ENCODE results near the gene PPARA.

PPARA gene

DNA sequence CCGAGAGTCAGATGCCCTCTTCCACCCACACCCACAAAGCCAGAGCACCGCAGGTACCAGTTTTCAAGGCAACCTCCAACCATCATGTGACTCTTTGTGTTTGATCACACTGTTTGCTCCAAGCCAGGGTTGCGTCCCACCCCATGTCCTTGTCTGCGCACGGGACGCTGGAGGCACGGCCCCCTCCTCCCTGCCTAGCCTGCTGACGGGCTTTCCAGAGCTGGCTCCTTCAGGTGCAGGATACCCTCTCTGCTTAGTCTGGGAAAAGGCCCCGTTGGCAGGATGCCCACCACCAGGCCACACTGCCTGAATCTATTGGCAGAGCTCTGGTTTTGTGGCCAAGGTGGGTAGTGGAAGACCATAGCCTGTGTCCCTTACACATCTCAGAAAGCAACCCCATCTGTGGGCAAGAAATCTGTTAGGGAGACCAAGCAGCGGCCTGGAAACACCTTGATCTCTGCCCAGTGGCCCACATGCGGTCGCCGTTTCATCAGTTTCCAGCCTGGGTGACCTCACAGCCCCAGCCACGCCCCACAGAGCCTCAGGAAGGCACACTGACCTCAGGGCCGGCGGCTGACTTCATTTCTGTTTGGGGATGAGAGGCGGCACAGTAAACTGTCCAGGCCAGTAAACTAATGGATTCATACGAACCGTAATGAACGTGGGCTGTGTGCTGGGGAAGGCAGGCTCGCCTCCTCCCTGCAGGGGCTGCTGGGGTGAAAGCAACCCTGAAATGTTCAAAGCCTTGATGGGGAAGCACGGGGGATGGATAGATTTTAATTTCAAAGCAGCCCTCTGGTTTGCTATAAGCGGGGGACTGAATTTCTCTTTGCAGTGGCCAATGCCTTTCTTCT, 73.9 kb downstream of the PPARA start:
- DNase-seq, result no peak

DNA sequence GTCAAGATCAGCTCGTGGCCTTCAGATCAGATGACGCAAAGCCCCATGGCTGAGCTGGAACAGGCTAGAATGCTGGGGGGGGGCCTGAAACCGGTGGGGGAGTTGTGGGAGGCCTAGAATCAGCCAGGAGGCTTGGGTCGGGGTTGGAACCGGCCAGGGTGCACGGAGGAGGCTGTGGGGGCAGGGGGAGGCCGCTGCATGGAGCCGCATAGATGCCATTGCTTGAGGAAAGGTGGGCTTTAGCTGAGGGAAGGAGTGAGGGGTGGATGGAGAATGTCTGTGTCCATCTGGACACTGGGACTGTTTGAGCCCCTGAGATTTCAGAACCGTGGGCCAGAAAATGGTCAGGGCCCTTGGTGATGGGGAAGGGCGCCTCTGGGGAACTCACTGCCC, 74.6 kb downstream of the PPARA start:
- DNase-seq, result no peak

GRCh38 chr22:46225631-46226030, 75.3 kb downstream of the PPARA start:
- DNase-seq, result no peak

DNA sequence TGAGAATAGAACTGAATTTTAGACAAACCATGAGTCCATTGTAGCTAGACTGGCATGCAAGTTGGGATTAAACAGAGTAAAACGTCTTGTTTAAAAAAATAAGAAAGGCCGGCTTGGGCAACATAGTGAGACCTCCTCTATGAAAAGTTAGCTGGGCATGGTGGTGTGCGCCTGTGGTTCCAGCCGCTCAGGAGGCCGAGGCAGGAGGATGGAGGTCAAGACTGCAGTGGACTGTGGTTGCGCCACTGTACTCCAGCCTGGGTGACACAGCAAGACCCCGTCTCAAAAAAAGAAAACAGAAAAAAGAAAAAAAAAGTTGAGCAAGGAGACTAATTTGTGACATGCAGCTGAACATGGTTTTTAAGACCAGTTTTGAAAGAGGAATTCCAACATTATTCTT, 76.3 kb downstream of the PPARA start:
- no peak for DNase-seq

DNA sequence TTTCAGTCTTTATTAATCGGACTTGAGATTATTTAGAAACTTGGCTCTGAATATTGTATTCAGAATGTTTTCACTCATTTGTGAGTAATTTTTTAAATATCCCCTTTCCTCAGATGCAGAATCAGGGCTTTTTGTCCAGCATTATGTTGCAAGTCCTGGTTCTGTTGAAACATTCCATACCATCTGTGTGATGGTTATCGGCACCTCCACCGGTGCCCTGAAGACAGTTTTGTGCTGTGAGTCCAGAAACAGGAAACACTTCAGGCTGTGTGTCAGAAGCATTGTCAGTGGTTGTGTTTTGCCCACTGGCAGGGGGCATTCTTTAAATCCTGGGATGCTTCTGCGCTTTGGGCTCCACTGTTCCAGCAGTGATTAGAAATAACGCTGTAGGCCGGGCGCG, 79.4 kb downstream of the PPARA start:
- DNase-seq, result no peak

- DNase-seq, result no peak
Measured at GRCh38 chr22:46230262-46230901, 80.1 kb downstream of the PPARA start.

- no peak for DNase-seq
Measured at GRCh38 chr22:46233231-46233630, 82.9 kb downstream of the PPARA start.

GRCh38 chr22:46234969-46235368, 84.6 kb downstream of the PPARA start:
- DNase-seq, result no peak

- no peak for DNase-seq
Measured at GRCh38 chr22:46237453-46238124, 87.3 kb downstream of the PPARA start.

GRCh38 chr22:46238541-46238940, 88.2 kb downstream of the PPARA start:
- no peak for DNase-seq

DNA sequence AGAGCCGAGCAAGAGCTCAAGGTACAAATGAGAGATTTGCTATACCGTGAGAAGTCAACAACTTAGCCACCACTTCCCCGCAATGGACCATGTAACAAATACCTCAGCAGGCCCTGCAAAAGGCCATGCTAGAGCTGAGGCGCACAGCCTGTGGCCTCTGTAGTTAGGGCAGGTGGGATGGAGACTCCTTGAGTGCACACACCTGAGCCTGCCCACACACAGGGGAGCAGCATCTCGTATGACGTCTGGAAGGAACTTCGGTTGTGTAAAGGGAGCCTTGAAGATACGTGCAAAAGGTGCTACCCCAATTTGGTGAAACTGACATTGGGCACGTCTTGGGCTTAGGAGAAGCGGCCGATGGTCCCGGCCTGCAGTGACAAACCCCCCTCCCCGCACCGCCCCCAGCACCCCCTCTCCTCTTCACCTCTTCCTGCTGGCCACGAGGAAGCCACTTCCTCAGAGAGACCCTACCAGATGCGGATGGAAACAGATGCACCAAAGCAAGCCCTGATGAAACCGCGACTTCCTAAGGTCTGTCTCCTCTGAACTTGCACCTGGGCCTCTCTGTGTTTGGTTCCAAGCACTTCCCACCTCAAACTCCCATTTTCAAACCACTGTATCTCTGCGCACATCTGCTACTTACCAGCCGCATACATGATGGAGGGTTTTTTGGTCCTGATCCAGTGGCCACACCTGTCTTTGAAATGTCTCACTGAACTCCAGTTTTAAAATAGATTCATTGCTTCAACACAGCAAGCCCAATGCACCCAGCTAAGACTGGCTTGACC, 89.1 kb downstream of the PPARA start:
- DNase-seq, result no peak

DNA sequence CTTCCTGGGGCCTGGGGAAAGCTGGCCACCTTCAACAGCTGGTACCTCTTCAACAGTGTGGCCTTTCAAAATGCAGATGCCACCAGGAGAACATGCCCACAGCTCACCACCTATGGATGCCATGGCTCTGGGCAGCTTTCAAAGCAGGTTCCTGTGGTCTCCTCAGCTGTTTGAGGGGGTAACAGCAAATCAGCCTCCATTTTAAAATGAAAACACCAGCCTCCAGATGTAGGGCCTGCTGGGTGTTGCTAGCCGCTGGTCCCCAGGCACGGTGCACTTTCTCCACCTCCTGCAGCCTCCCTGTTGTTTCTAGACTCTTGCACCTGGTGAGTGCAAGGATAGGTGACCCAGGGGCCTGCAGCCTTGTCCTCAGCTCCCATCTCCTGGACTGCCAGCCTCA, 89.7 kb downstream of the PPARA start:
- no peak for DNase-seq

DNA sequence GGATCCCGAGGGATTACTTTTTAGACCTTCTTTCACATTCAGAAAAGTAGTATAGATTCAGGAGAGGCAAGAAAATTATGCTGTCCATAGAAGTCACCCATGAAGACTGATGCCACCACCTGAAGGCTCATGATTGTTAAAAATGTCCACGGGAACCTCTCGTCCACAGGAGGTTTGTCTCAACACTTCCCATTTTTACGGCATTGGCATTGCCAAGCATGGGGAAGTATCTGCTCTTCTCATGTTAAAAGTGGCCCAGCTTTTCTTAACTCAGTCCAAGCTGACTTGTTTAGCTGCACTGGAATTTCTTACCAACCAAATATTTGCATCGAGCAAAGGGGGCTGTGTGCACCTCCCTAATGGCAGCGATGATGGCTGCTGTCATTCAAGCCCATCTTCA, 90.2 kb downstream of the PPARA start:
- DNase-seq, result no peak

GRCh38 chr22:46240907-46241306, 90.6 kb downstream of the PPARA start:
- DNase-seq, result no peak

GRCh38 chr22:46241396-46242007, 91.2 kb downstream of the PPARA start:
- no peak for DNase-seq

- no peak for DNase-seq
Measured at GRCh38 chr22:46242076-46242475, 91.8 kb downstream of the PPARA start.

- no peak for DNase-seq
Measured at GRCh38 chr22:46244771-46245170, 94.4 kb downstream of the PPARA start.

DNA sequence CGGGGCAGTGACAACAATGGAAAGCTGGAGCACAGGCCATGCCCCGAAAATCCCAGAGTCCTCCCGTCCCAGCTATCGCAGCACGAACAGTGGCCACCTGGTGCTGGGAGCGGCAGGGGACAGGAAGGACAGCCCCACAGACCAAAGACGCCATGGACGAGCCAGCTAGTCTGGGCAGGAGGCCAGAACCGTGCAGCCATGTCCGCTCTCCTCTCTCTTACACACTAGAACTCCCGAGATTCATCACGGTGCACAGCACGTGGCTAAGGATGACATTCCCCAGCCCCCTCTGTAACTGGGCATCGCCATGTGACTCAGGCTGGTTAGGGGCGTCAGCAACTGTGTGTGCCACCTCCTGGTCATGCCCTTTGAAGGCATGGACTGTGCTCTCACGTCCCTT, 95.2 kb downstream of the PPARA start:
- DNase-seq, result no peak

GRCh38 chr22:46246178-46246577, 95.9 kb downstream of the PPARA start:
- no peak for DNase-seq

- no peak for DNase-seq
Measured at GRCh38 chr22:46247443-46247975, 97.2 kb downstream of the PPARA start.

GRCh38 chr22:46250035-46250782, 99.9 kb downstream of the PPARA start, which contains the start of gene CDPF1:
CDPF1 (minus strand) TSS chr22:46250293; CDS start chr22:46248284, 2,009 bp downstream.
- DNase-seq, result no peak

DNA sequence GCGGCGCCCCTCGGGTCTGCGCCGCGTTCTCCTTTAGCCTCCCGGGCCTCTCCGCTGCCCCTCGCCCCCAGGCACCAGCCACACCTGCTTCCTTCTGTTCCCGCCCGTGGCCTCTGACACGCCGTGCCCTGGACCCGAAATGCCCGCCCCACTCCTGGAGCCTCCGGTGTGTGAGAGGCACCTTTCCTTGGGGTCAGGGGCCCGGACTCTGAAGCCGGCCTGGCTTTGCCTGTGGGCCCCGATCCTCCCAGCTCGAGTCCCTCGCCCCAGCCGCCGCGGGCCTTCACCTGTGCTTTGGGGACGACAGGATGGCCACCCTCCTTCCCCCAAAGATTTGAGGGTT, 100.4 kb downstream of the PPARA start:
- DNase-seq, result no peak

Data from NCI-H187 treated with DMSO at 0.1 percent for 48 hours (cell line).